Neural crest cell (in vitro differentiated cells): ENCODE data around the gene ATP8A1. TPM values are rescaled to one million over a fixed set of nuclear protein-coding genes. Genes with fewer than 3 reads are reported as not detected.
A peak's percentile ranks its signal among the peaks of the same experiment; 100 is the strongest.

Source experiments
- DNase-seq: peaks from one replicate; pipeline ENCODE4 v3.0.0; 2021; ENCODE audit warnings: low read depth, mixed read lengths, low spot score
- H3K27ac Mint-ChIP-seq: one replicate; pipeline ENCODE4 v1.8.0; 2021; ENCODE audit warnings: mild to moderate bottlenecking, mixed read lengths; ENCODE audit not compliant: unreplicated experiment
- H3K27me3 Mint-ChIP-seq: 2 replicates; pipeline ENCODE4 v1.8.0; 2021; ENCODE audit warnings: low read depth, mild to moderate bottlenecking, mixed read lengths
- H3K36me3 Mint-ChIP-seq: 2 replicates; pipeline ENCODE4 v1.8.0; 2021; ENCODE audit warnings: low read depth, mild to moderate bottlenecking, mixed read lengths
- H3K4me1 Mint-ChIP-seq: 2 replicates; pipeline ENCODE4 v1.8.0; 2021; ENCODE audit warnings: mixed read lengths
- H3K4me3 Mint-ChIP-seq: one replicate; pipeline ENCODE4 v1.8.0; 2021; ENCODE audit warnings: mild to moderate bottlenecking, mixed read lengths
- H3K9me3 Mint-ChIP-seq: 2 replicates; pipeline ENCODE4 v1.8.0; 2021; ENCODE audit warnings: mixed read lengths
- CTCF ChIP-seq: fragments of 200-600 bp; sonication (generic); conservative IDR thresholded peaks from 2 replicates; pipeline ENCODE4 v1.5.0; 2021; ENCODE audit warnings: antibody characterized with exemption, mild to moderate bottlenecking
- total RNA-seq: library from RNA; stranded (reverse); gene quantifications from 2 replicates; pipeline ENCODE4 v1.2.1, GENCODE V29; 2021

Gene ATP8A1
- total RNA-seq, 1 donor from 2014 or later, result 11.9 TPM

DNA sequence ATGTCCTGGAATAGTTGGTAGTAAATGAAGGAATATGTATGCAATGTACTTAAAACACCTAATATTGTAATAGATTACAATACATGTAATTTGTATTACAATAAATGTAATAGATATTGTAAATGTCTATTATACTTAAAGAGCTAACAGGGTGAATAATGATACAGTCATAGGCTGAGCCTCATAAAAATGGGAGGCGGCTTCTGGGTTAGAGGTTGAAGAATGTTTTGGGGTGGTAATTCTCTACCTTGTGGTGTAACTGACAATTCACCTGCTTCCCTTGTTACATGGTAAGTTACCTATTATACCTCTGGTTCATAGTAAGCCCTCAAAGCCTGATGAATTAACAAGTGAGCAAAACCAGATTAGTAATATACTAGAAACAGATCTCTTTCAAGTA lies 26.0 kb downstream of the ATP8A1 start:
- DNase-seq, result no peak
- Mint-ChIP-seq H3K9me3 (no peaks in the 10 kb centered on the region), H3K4me3 (no peak overlapping the region), H3K4me1 (peaks cover 3% of the 10 kb centered on the region), H3K27ac (no peak overlapping the region), H3K36me3 (no peaks in the 10 kb centered on the region), H3K27me3 (no peaks in the 10 kb centered on the region)
- no peak for TF ChIP-seq CTCF

DNA sequence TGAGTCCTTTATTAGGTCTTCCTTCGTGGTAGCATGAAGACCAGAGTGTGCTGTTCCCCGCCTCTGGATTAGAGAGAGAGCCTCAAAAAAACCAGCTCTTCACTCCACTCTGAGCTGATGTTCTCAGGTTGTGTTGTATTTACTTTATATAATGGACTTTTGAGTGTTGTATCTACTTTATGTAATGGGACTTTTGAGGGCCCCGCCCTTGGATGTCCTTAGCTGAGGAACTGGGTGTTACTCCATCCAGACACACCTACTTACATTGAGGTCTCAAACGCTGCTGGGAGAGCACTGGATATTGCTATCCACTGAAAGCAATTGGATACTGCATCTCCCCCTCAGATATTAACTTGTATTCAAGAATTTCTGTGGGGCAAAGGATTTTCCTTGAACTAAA lies 28.2 kb downstream of the ATP8A1 start:
- no peaks in the 10 kb centered on the region for H3K4me1 Mint-ChIP-seq
- no peak for DNase-seq
- H3K36me3 Mint-ChIP-seq, result no peaks in the 10 kb centered on the region
- no peak for TF ChIP-seq CTCF
- no peak overlapping the region for H3K27ac Mint-ChIP-seq
- H3K4me3 Mint-ChIP-seq, result no peak overlapping the region
- no peaks in the 10 kb centered on the region for H3K9me3 Mint-ChIP-seq
- no peaks in the 10 kb centered on the region for H3K27me3 Mint-ChIP-seq

GRCh38 chr4:42627885-42628646 lies 28.8 kb downstream of the ATP8A1 start:
- Mint-ChIP-seq H3K4me3 (no peak overlapping the region), H3K4me1 (no peaks in the 10 kb centered on the region), H3K36me3 (no peaks in the 10 kb centered on the region), H3K27me3 (no peaks in the 10 kb centered on the region), H3K9me3 (no peaks in the 10 kb centered on the region), H3K27ac (peak overlapping the region; percentile 77)
- no peak for TF ChIP-seq CTCF
- no peak for DNase-seq

DNA sequence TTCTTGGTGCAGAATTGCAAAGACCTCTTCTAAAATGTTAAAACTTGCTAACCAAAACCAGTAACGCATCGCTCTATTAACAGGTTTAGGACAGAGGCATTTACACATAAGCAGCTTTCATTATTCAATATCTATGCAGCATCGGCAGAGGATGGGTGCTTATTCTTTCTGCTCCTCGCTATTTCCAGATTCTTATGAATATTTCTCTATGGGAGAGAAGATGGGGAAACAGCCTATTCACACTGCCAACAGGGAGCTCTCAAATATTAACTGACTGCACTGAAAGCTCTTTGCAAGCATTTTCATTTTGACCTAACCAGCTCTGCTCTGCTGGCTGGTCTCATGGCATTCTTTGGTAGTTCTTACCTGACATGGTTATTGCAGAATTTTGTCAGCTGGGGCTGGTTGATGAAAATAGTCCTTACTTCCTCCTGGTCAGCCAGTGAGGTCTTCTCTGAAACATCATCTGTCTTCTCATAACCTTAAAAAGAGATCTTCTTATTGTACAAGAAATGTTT lies 30.2 kb downstream of the ATP8A1 start:
- H3K4me1 Mint-ChIP-seq, result no peaks in the 10 kb centered on the region
- no peak for DNase-seq
- peaks cover 2% of the 10 kb centered on the region for H3K36me3 Mint-ChIP-seq
- H3K27ac Mint-ChIP-seq, result no peak overlapping the region
- H3K27me3 Mint-ChIP-seq, result no peaks in the 10 kb centered on the region
- no peak for TF ChIP-seq CTCF
- H3K4me3 Mint-ChIP-seq, result no peak overlapping the region
- no peaks in the 10 kb centered on the region for H3K9me3 Mint-ChIP-seq

GRCh38 chr4:42625329-42625728 lies 31.6 kb downstream of the ATP8A1 start:
- Mint-ChIP-seq H3K4me1 (no peaks in the 10 kb centered on the region), H3K27ac (no peak overlapping the region), H3K27me3 (no peaks in the 10 kb centered on the region), H3K4me3 (no peak overlapping the region), H3K36me3 (peaks cover 2% of the 10 kb centered on the region), H3K9me3 (no peaks in the 10 kb centered on the region)
- no peak for TF ChIP-seq CTCF
- no peak for DNase-seq
